HEK293 (cell line): ENCODE data around the gene ADAMTS12.

ENCODE experiments used
- KLF10 ChIP-seq: fragments of 450-650 bp; IDR thresholded peaks from 2 replicates; pipeline ENCODE4 v1.5.1; 2018; ENCODE audit warnings: missing biosample characterization, mild to moderate bottlenecking, missing genetic modification characterization
- ZNF274 ChIP-seq, 2 experiments: fragments of 200-500 bp in 1 of 2; fragments of 450-650 bp in 1 of 2; sonication (Bioruptor generic) in 1 of 2; formaldehyde crosslinking in 1 of 2; IDR thresholded peaks; 2 replicates each; pipeline versions ENCODE4 v1.5.1 to v1.6.1; 2014 to 2016; ENCODE audit warnings: borderline replicate concordance in 1 of 2, inconsistent platforms in 1 of 2, low read length in 1 of 2, missing biosample characterization in 1 of 2, missing genetic modification characterization in 1 of 2
- ZNF341 ChIP-seq: fragments of 450-650 bp; formaldehyde crosslinking; IDR thresholded peaks from 2 replicates; pipeline ENCODE4; 2016; ENCODE audit warnings: low read depth, missing biosample characterization, missing genetic modification characterization
- ZNF544 ChIP-seq: fragments of 450-650 bp; formaldehyde crosslinking; IDR thresholded peaks from 2 replicates; pipeline ENCODE4 v1.5.0; 2017; ENCODE audit warnings: missing biosample characterization, missing genetic modification characterization
- TF ChIP-seq, protein P1 (sequence below): fragments of 450-650 bp; formaldehyde crosslinking; IDR thresholded peaks from 2 replicates; pipeline ENCODE4 v1.5.1; 2016; ENCODE audit warnings: missing biosample characterization, missing genetic modification characterization

DNA sequence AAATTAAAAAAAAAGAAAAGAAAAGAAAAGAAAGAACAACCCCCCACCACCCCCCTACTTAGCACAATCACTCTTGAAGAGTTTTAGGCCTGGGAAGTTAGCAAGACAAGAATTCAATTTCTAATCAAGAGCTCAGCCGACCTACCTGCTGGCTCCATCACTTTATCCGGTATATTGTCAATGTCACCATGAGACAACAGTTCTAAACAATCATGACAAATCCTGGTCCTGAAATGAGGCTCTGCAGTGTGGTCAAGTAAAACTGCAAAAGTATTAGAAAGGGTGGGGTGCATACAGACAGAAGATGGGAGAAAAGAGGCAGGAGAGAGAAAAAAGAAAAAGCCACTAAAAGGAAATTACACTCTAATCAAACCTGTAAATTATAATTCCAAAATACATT lies 287.3 kb downstream of the ADAMTS12 start:
- TF ChIP-seq, protein P1, sequence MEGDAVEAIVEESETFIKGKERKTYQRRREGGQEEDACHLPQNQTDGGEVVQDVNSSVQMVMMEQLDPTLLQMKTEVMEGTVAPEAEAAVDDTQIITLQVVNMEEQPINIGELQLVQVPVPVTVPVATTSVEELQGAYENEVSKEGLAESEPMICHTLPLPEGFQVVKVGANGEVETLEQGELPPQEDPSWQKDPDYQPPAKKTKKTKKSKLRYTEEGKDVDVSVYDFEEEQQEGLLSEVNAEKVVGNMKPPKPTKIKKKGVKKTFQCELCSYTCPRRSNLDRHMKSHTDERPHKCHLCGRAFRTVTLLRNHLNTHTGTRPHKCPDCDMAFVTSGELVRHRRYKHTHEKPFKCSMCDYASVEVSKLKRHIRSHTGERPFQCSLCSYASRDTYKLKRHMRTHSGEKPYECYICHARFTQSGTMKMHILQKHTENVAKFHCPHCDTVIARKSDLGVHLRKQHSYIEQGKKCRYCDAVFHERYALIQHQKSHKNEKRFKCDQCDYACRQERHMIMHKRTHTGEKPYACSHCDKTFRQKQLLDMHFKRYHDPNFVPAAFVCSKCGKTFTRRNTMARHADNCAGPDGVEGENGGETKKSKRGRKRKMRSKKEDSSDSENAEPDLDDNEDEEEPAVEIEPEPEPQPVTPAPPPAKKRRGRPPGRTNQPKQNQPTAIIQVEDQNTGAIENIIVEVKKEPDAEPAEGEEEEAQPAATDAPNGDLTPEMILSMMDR: no peak
- no peak for TF ChIP-seq ZNF341 (tag by site-specific recombination)
- no peak for TF ChIP-seq KLF10
- no peak for TF ChIP-seq ZNF274 (IDR thresholded peaks at IDR 0.05; ENCODE audit: low read length)
- TF ChIP-seq ZNF274 (tag by site-specific recombination; IDR thresholded peaks at IDR 0.05; ENCODE audit: borderline replicate concordance): no peak
- TF ChIP-seq ZNF544 (tag by site-specific recombination): no peak
